SK-N-SH (cell line): Measurements from ENCODE around the gene DEGS1. TPM values are rescaled to one million over a fixed set of nuclear protein-coding genes. Genes with fewer than 3 reads are reported as not detected.

Experiments
- CTCF ChIA-PET: fragments of 300-600, 350-600 bp; formaldehyde crosslinking; extraction: SDS; loops from one replicate; lab custom pipeline; 2021; lab: Yijun Ruan, JAX
- POLR2A ChIA-PET: fragments of 350-600 bp; sonication (Branson Sonifier 250); formaldehyde crosslinking; extraction: SDS; loops from one replicate; lab custom pipeline; 2020; ENCODE audit warnings: antibody characterized with exemption, inconsistent platforms; lab: Yijun Ruan, JAX
- DNase-seq: peaks from one replicate; pipeline ENCODE4 v3.0.0; 2012
- H2AFZ ChIP-seq: fragments of 200-600 bp; sonication (generic); 2 replicates; pipeline ENCODE4 v1.8.1; 2016; ENCODE audit warnings: antibody characterized with exemption, mild to moderate bottlenecking, low read depth
- H3F3A ChIP-seq: fragments of 200-600 bp; sonication (generic); replicated peaks from 2 replicates; pipeline ENCODE3; 2016; ENCODE audit warnings: antibody characterized with exemption, mild to moderate bottlenecking; ENCODE audit not compliant: insufficient read depth
- H3K27ac ChIP-seq, 2 experiments: fragments of 200-500 bp in 1 of 2; fragments of 200-600 bp in 1 of 2; sonication (Bioruptor generic) in 1 of 2; sonication (generic), shearing (Covaris generic) in 1 of 2; 2 replicates each; pipeline versions ENCODE4 v1.5.1 to v1.6.1; 2014 to 2016; ENCODE audit warnings: low read depth in 2 of 2, inconsistent platforms in 1 of 2, low read length in 1 of 2, mild to moderate bottlenecking in 1 of 2, mixed read lengths in 1 of 2
- H3K27me3 ChIP-seq: fragments of 200-600 bp; sonication (generic), shearing (Covaris generic); 2 replicates; pipeline ENCODE4 v1.6.1; 2016; ENCODE audit warnings: mixed run types; ENCODE audit not compliant: insufficient read depth
- H3K36me3 ChIP-seq, 2 experiments: fragments of 200-500 bp in 1 of 2; fragments of 200-600 bp in 1 of 2; sonication (Bioruptor generic) in 1 of 2; sonication (generic) in 1 of 2; replicated peaks in 1 of 2; 2 replicates each; pipeline versions ENCODE3 to v1.5.1; 2014 to 2016; ENCODE audit warnings: low read length in 1 of 2, mild to moderate bottlenecking in 1 of 2; ENCODE audit not compliant: insufficient read depth in 2 of 2, control insufficient read depth in 1 of 2
- H3K4me1 ChIP-seq, 2 experiments: fragments of 200-500 bp in 1 of 2; fragments of 200-600 bp in 1 of 2; sonication (Bioruptor generic) in 1 of 2; sonication (generic), shearing (Covaris generic) in 1 of 2; 2 replicates each; pipeline versions ENCODE4 v1.5.1 to v1.6.1; 2014 to 2016; ENCODE audit warnings: low read depth in 1 of 2, low read length in 1 of 2, mixed run types in 1 of 2; ENCODE audit not compliant: insufficient read depth in 2 of 2, control insufficient read depth in 1 of 2
- H3K4me2 ChIP-seq: fragments of 200-600 bp; sonication (generic), shearing (Covaris generic); 2 replicates; pipeline ENCODE4 v1.6.1; 2017; ENCODE audit warnings: mixed run types
- H3K4me3 ChIP-seq, 2 experiments: fragments of 200-500 bp in 1 of 2; fragments of 200-600 bp in 1 of 2; sonication (Bioruptor generic) in 1 of 2; sonication (generic), shearing (Covaris generic) in 1 of 2; 2 replicates each; pipeline versions ENCODE4 v1.5.1 to v1.8.1; 2014 to 2016; ENCODE audit warnings: low read depth in 2 of 2, inconsistent platforms in 1 of 2, low read length in 1 of 2, mild to moderate bottlenecking in 1 of 2, mixed read lengths in 1 of 2, moderate library complexity in 1 of 2
- H3K79me2 ChIP-seq: fragments of 200-600 bp; sonication (generic); 2 replicates; pipeline ENCODE4 v1.8.1; 2017; ENCODE audit warnings: mild to moderate bottlenecking; ENCODE audit not compliant: insufficient read depth
- H3K9ac ChIP-seq: fragments of 200-600 bp; sonication (generic); 2 replicates; pipeline ENCODE4 v1.6.1; 2017; ENCODE audit warnings: mixed run types
- H3K9me2 ChIP-seq: fragments of 200-600 bp; sonication (generic); 2 replicates; pipeline ENCODE4 v1.6.1; 2017; ENCODE audit warnings: mixed run types
- H3K9me3 ChIP-seq: fragments of 200-600 bp; sonication (generic); 2 replicates; pipeline ENCODE4 v1.6.1; 2017; ENCODE audit warnings: mixed run types, mild to moderate bottlenecking, moderate library complexity
- H4K20me1 ChIP-seq: fragments of 200-600 bp; sonication (generic); 2 replicates; pipeline ENCODE4 v1.6.1; 2017; ENCODE audit warnings: mild to moderate bottlenecking, mixed run types; ENCODE audit not compliant: insufficient read depth
- CTCF ChIP-seq: fragments of 200-600 bp; sonication (generic); IDR thresholded peaks from 2 replicates; pipeline ENCODE4 v1.6.1; 2017; ENCODE audit warnings: antibody characterized with exemption, mild to moderate bottlenecking, moderate library complexity
- EP300 ChIP-seq, 2 experiments: IDR thresholded peaks; 2 replicates each; pipeline versions ENCODE4 v1.4.0 to v1.6.1; 2012; ENCODE audit warnings: borderline replicate concordance in 1 of 2, low read depth in 1 of 2, low read length in 1 of 2
- FOSL2 ChIP-seq: IDR thresholded peaks from 2 replicates; pipeline ENCODE4 v1.4.0; 2012; ENCODE audit warnings: low read depth, mild to moderate bottlenecking, moderate library complexity, borderline replicate concordance
- FOXM1 ChIP-seq: IDR thresholded peaks from 2 replicates; pipeline ENCODE4 v1.4.0; 2012; ENCODE audit warnings: low read depth, mild to moderate bottlenecking
- GABPA ChIP-seq: IDR thresholded peaks from 2 replicates; pipeline ENCODE4 v1.4.0; 2012; ENCODE audit warnings: low read depth, mild to moderate bottlenecking
- MXI1 ChIP-seq: IDR thresholded peaks from 2 replicates; pipeline ENCODE4 v1.6.1; 2012; ENCODE audit warnings: mild to moderate bottlenecking, low read depth, low read length, improper control_type of control experiment
- PBX3 ChIP-seq: IDR thresholded peaks from 2 replicates; pipeline ENCODE4; 2012
- RFX5 ChIP-seq: IDR thresholded peaks from 2 replicates; pipeline ENCODE4 v1.6.1; 2012; ENCODE audit warnings: mild to moderate bottlenecking, improper control_type of control experiment, low read length
- TAF1 ChIP-seq: IDR thresholded peaks from 2 replicates; pipeline ENCODE4 v1.6.1; 2012; ENCODE audit warnings: low read depth, mild to moderate bottlenecking, low read length, moderate library complexity, borderline replicate concordance
- TEAD4 ChIP-seq: IDR thresholded peaks from 2 replicates; pipeline ENCODE4 v1.4.0; 2012; ENCODE audit warnings: mild to moderate bottlenecking, borderline replicate concordance; ENCODE audit not compliant: insufficient read depth
- USF1 ChIP-seq: IDR thresholded peaks from 2 replicates; pipeline ENCODE4 v1.4.0; 2012; ENCODE audit warnings: low read depth, borderline replicate concordance
- YY1 ChIP-seq: IDR thresholded peaks from 2 replicates; pipeline ENCODE4 v1.4.0; 2012; ENCODE audit warnings: low read depth, mild to moderate bottlenecking
- WGBS: methylation state at CpG from one replicate; pipeline ENCODE4 v1.1.6; 2017; ENCODE audit warnings: low lambda C conversion rate; 5-methylcytosine and 5-hydroxymethylcytosine counted together
- polyA plus RNA-seq, 3 experiments: library from polyadenylated mRNA; depleted of rRNA; stranded (reverse); fragments of >200 nt; gene quantifications; 2 replicates each; pipeline ENCODE4 v1.2.3, GENCODE V29; 2012
- TF ChIP-seq, protein P1 (sequence below): IDR thresholded peaks from 2 replicates; pipeline ENCODE4 v1.4.0; 2012; ENCODE audit warnings: low read depth, borderline replicate concordance
- TF ChIP-seq, protein P2 (sequence below): fragments of 150-350 bp; IDR thresholded peaks from 2 replicates; pipeline ENCODE4 v1.6.1; 2016; ENCODE audit warnings: mild to moderate bottlenecking, low read depth, low read length

DEGS1 gene
- polyA plus RNA-seq, 1 of the 3 experiments (the other 2 are of a cell fraction): 62.3 TPM

GRCh38 chr1:224159541-224159940 is 23.5 kb upstream of the DEGS1 start:
- POLR2A ChIA-PET: no interaction called here
- Histone ChIP-seq H3K36me3 (peaks cover 57 to 63% of the 10 kb centered on the region in 2 experiments), H2AFZ (no peak overlapping the region), H3K27ac (no peak overlapping the region), H3K9me2 (no peaks in the 10 kb centered on the region), H3K79me2 (no peaks in the 10 kb centered on the region), H3K9ac (no peak overlapping the region), H4K20me1 (no peaks in the 10 kb centered on the region), H3F3A (peaks cover 9% of the 10 kb centered on the region), H3K4me2 (no peak overlapping the region), H3K4me3 (no peak overlapping the region), H3K27me3 (no peaks in the 10 kb centered on the region), H3K9me3 (no peaks in the 10 kb centered on the region), H3K4me1 (no peaks in the 10 kb centered on the region; a peak in 1 of 4 replicates)
- 74% methylated on average over 6 of the region's 6 CpGs for WGBS
- DNase-seq: no peak
- CTCF ChIA-PET: interaction anchor here (1.0 kb wide), 1 partner anchor 121 kb away, joined by 3 read pairs; no protein-coding TSS in a partner anchor
- TF ChIP-seq RFX5: no peak
- TF ChIP-seq CTCF: no peak
- no peak for TF ChIP-seq TEAD4
- TF ChIP-seq GABPA: no peak
- TF ChIP-seq PBX3: no peak
- no peak for TF ChIP-seq YY1
- TF ChIP-seq, protein P1, sequence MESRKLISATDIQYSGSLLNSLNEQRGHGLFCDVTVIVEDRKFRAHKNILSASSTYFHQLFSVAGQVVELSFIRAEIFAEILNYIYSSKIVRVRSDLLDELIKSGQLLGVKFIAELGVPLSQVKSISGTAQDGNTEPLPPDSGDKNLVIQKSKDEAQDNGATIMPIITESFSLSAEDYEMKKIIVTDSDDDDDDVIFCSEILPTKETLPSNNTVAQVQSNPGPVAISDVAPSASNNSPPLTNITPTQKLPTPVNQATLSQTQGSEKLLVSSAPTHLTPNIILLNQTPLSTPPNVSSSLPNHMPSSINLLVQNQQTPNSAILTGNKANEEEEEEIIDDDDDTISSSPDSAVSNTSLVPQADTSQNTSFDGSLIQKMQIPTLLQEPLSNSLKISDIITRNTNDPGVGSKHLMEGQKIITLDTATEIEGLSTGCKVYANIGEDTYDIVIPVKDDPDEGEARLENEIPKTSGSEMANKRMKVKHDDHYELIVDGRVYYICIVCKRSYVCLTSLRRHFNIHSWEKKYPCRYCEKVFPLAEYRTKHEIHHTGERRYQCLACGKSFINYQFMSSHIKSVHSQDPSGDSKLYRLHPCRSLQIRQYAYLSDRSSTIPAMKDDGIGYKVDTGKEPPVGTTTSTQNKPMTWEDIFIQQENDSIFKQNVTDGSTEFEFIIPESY: no peak

- no peak overlapping the region for H3K27ac ChIP-seq
- no peak overlapping the region for H3K4me2 ChIP-seq
- H3K4me3 ChIP-seq: no peak overlapping the region
- CTCF ChIA-PET: no interaction called here
- H3K9me3 ChIP-seq: no peaks in the 10 kb centered on the region
- DNase-seq: no peak
- 93% methylated on average over 9 of the region's 9 CpGs for WGBS
- H3K79me2 ChIP-seq: no peaks in the 10 kb centered on the region
- H3K9me2 ChIP-seq: no peaks in the 10 kb centered on the region
- no peaks in the 10 kb centered on the region; a peak in 1 of 4 replicates for H3K4me1 ChIP-seq
- POLR2A ChIA-PET: no interaction called here
- peaks cover 57 to 63% of the 10 kb centered on the region in 2 experiments for H3K36me3 ChIP-seq
- H3F3A ChIP-seq: peaks cover 9% of the 10 kb centered on the region
- no peaks in the 10 kb centered on the region for H3K27me3 ChIP-seq
- H3K9ac ChIP-seq: no peak overlapping the region
- H4K20me1 ChIP-seq: no peaks in the 10 kb centered on the region
- no peak for TF ChIP-seq FOSL2
- no peak for TF ChIP-seq USF1
- TF ChIP-seq MXI1: no peak
- no peak for TF ChIP-seq TAF1
- TF ChIP-seq, protein P2, sequence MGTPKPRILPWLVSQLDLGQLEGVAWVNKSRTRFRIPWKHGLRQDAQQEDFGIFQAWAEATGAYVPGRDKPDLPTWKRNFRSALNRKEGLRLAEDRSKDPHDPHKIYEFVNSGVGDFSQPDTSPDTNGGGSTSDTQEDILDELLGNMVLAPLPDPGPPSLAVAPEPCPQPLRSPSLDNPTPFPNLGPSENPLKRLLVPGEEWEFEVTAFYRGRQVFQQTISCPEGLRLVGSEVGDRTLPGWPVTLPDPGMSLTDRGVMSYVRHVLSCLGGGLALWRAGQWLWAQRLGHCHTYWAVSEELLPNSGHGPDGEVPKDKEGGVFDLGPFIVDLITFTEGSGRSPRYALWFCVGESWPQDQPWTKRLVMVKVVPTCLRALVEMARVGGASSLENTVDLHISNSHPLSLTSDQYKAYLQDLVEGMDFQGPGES: no peak
- no peak for TF ChIP-seq FOXM1
- no peak for TF ChIP-seq EP300 (IDR thresholded peaks at IDR 0.05; ENCODE audit: borderline replicate concordance in 1 of 2, low read depth in 1 of 2, low read length in 1 of 2)
- no peak overlapping the region for H2AFZ ChIP-seq
Observed at GRCh38 chr1:224160171-224160682, 22.8 kb upstream of the DEGS1 start.
